Renal cortex interstitium (tissue), 11 donors: ENCODE results near the gene ZNF512. TPM values are rescaled to one million over a fixed set of nuclear protein-coding genes. Genes with fewer than 3 reads are reported as not detected.

ENCODE experiments used
- DNase-seq, 11 donors: peaks; one replicate each; pipeline ENCODE4 v3.0.0-alpha.2; 2013; ENCODE audit warnings: low read depth in 9 of 11, low spot score in 4 of 11; ENCODE audit errors: extremely low read depth in 1 of 11
- polyA plus RNA-seq, 3 donors: library from polyadenylated mRNA; unstranded; fragments of 120-200 nt; gene quantifications; one replicate each; pipeline ENCODE4 v1.2.1, GENCODE V29; 2013; ENCODE audit not compliant: insufficient read length in 3 of 3

ZNF512 gene
- polyA plus RNA-seq, 3 donors, result 75.8 to 84.2 (median 76.3) TPM

DNA sequence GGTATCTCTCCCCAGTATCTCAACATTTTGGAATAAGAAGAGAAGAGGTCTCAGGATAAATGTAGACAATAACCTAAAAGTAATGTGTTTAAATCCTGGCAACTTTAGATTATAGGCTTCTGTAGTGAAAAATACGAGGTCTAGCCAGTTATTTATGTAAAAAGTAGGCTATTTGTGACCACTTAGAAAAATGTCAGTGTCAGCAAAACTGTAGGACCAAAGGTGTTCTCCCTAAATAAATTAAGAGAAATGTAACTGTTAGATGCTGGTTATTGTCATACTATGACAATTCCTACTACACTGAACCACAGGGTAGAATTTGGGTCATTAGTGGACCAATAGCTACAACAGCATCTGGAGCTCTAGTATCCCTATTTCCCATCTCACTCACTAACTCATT, 78.5 kb downstream of the ZNF512 start:
- no peak for DNase-seq

GRCh38 chr2:27663285-27664153, 80.7 kb downstream of the ZNF512 start, which contains the start of the genes SLC4A1AP and SUPT7L:
TSS of gene SLC4A1AP (plus strand) at chr2:27663889. CDS start at chr2:27663915, 26 bp downstream.
TSS of gene SUPT7L (minus strand) at chr2:27663614. CDS start at chr2:27662192, 1,422 bp downstream.
- peak; percentile 65 to 91 (median 77) for DNase-seq

GRCh38 chr2:27664154-27664574, 81.3 kb downstream of the ZNF512 start:
- peak in 2 of 11 donors; percentile 1 to 2 for DNase-seq

DNA sequence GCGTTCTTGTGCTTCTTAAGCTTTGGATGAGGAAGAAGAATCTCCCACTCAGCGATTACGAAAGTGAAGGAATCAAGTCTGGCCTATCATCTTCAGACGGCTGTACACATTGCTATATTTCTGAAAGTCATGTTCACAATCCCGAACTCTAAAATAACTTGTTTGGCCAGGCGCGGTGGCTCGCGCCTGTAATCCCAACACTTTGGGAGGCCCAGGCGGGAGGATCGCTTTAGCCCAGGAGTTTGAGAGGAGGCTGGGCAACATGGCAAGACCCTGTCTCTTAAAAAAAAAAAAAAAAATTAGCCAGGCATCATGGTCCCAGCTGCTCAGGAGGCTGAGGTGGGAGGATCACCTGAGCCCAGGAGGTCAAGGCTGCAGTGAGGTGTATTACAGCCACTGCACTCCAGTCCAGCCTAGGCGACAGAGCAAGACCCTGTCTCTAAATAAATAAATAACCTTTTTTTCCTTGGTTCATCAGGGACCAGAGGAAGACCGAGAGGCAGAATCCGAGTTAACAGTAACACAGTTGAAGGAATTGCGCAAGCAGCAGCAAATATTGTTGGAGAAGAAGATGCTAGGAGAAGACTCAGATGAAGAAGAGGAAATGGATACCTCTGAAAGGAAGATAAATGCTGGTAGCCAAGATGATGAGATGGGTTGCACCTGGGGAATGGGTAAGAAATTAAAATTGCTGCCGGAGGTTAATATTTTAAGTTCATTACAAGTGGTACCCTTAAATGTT, 82.0 kb downstream of the ZNF512 start:
- no peak for DNase-seq

DNA sequence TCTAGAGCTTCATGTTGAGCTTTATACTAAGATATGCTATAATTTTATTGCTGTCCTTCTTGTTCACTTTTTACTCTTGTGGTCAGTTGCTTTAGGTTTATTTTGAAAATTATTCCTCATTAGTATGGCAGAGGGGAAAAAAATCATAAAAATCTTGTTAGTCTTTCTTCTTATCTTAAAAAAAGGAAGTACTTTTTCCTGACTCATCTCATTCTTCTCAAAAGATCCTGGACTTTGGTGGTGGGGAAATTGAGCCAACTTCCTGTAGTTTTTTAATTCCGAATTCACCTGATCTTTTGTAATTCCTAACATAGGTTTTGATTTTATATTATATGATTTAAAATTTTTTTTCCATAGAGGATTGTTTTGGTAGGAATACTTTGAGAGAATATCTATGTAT, 84.6 kb downstream of the ZNF512 start:
- no peak for DNase-seq

DNA sequence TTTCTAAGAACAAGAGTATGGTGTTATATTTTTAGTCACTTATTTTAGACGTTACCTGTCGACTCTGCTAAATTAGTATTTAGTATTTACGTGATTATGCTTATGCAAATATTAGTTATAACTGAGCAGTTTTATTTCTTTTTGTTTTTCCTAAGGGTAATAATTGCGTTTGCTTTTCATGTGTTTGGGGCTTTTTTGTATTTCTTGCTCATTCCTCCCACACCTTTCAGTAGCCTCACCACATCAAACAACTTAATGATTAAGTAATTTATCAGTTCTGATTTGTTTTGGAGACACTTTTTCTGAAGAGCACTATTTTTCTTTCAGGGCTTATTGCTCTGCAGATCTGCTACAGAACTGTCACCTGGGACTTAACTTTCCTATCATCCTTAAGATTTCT, 88.4 kb downstream of the ZNF512 start:
- DNase-seq, result no peak

Other genes starting within 250 kb of the ZNF512 start
- 10 to 100 TPM; 68.4 to 72.3 (median 71.3) TPM for gene GTF3C2, start 226.3 kb upstream of the ZNF512 start, polyA plus RNA-seq
- gene EIF2B4, start 212.7 kb upstream of the ZNF512 start, polyA plus RNA-seq, result 10 to 100 TPM; 49.7 to 56.0 (median 52.3) TPM
- 100 to 1,000 TPM; 101 to 110 (median 101) TPM for gene SNX17, start 212.4 kb upstream of the ZNF512 start, polyA plus RNA-seq
- gene ZNF513, start 202.3 kb upstream of the ZNF512 start, polyA plus RNA-seq, result 10 to 100 TPM; 14.9 to 22.5 (median 21.0) TPM
- 100 to 1,000 TPM in 1 of 3 donors, 10 to 100 TPM in 2; 84.3 to 105 (median 95.1) TPM for gene PPM1G, start 173.5 kb upstream of the ZNF512 start, polyA plus RNA-seq
- 100 to 1,000 TPM; 122 to 134 (median 123) TPM for gene NRBP1, start 154.4 kb upstream of the ZNF512 start, polyA plus RNA-seq
- 10 to 100 TPM in 1 of 3 donors, 1 to 10 TPM in 2; 5.1 to 10.8 (median 8.6) TPM for gene KRTCAP3, start 140.7 kb upstream of the ZNF512 start, polyA plus RNA-seq
- 10 to 100 TPM; 44.4 to 66.7 (median 46.0) TPM for gene IFT172, start 93.3 kb upstream of the ZNF512 start, polyA plus RNA-seq
- gene FNDC4, start 87.8 kb upstream of the ZNF512 start, polyA plus RNA-seq, result 1 to 10 TPM; 6.4 to 8.1 (median 7.0) TPM
- gene GCKR, start 86.2 kb upstream of the ZNF512 start, polyA plus RNA-seq, result under 1 TPM in 2 of 3 donors, not detected in 1; 0.20 to 0.38 TPM
- 10 to 100 TPM; 10.6 to 13.0 (median 12.9) TPM for gene CCDC121, start 46.0 kb downstream of the ZNF512 start, polyA plus RNA-seq
- 10 to 100 TPM; 51.0 to 66.7 (median 59.0) TPM for gene GPN1, start 46.0 kb downstream of the ZNF512 start, polyA plus RNA-seq
- 10 to 100 TPM; 56.3 to 66.7 (median 60.5) TPM for gene SUPT7L, start 80.6 kb downstream of the ZNF512 start, polyA plus RNA-seq
- gene SLC4A1AP, start 80.8 kb downstream of the ZNF512 start, polyA plus RNA-seq, result 10 to 100 TPM; 31.7 to 36.2 (median 35.7) TPM
- 100 to 1,000 TPM; 148 to 172 (median 153) TPM for gene MRPL33, start 188.7 kb downstream of the ZNF512 start, polyA plus RNA-seq